ENCODE measurements around the gene AMBRA1.

- TF ChIP-seq, protein P1, sequence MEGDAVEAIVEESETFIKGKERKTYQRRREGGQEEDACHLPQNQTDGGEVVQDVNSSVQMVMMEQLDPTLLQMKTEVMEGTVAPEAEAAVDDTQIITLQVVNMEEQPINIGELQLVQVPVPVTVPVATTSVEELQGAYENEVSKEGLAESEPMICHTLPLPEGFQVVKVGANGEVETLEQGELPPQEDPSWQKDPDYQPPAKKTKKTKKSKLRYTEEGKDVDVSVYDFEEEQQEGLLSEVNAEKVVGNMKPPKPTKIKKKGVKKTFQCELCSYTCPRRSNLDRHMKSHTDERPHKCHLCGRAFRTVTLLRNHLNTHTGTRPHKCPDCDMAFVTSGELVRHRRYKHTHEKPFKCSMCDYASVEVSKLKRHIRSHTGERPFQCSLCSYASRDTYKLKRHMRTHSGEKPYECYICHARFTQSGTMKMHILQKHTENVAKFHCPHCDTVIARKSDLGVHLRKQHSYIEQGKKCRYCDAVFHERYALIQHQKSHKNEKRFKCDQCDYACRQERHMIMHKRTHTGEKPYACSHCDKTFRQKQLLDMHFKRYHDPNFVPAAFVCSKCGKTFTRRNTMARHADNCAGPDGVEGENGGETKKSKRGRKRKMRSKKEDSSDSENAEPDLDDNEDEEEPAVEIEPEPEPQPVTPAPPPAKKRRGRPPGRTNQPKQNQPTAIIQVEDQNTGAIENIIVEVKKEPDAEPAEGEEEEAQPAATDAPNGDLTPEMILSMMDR (IDR thresholded peaks at IDR 0.05), result no peak
- TF ChIP-seq POLR2A (IDR thresholded peaks at IDR 0.05), result no peak
These were observed 38.7 kb upstream of the AMBRA1 start for GRCh38 chr11:46632502-46632901.
